Gastroesophageal sphincter (tissue), 4 donors: ENCODE measurements around the gene FANK1. TPM values are rescaled to one million over a fixed set of nuclear protein-coding genes. Genes with fewer than 3 reads are reported as not detected.

Experiments used
- ATAC-seq: fragments of 150-250 bp; one replicate; pipeline ENCODE4 v1.9.1; 2016; ENCODE audit warnings: mild to moderate bottlenecking, moderate library complexity
- H3K27ac ChIP-seq, 4 donors: fragments of 200-600 bp; sonication (generic) in 3 of 4; 1 replicate in 3 of 4; 2 replicates in 1 of 4; pipeline ENCODE4 v1.5.1; 2016 to 2019
- H3K27me3 ChIP-seq: fragments of 200-600 bp; sonication (generic); one replicate; pipeline ENCODE4 v1.5.1; 2019
- H3K36me3 ChIP-seq, 2 donors: fragments of 200-600 bp; sonication (generic); one replicate each; pipeline ENCODE4 v1.5.1; 2019; ENCODE audit warnings: control low read depth in 1 of 2
- H3K4me1 ChIP-seq, 3 donors: fragments of 200-600 bp; sonication (generic); 1 replicate in 2 of 3; 2 replicates in 1 of 3; pipeline ENCODE4 v1.5.1; 2016 to 2019; ENCODE audit warnings: control low read depth in 2 of 3
- H3K4me3 ChIP-seq, 2 donors: fragments of 200-600 bp; sonication (generic); one replicate each; pipeline ENCODE4 v1.5.1; 2019; ENCODE audit warnings: mild to moderate bottlenecking in 1 of 2, moderate library complexity in 1 of 2
- H3K9me3 ChIP-seq, 3 donors: fragments of 200-600 bp; sonication (generic); one replicate each; pipeline ENCODE4 v1.5.1; 2017 to 2019; ENCODE audit warnings: control low read depth in 2 of 3
- CTCF ChIP-seq, 4 experiments: fragments of 200-600 bp in 2 of 4; fragments of 450-650 bp in 2 of 4; sonication (generic) in 1 of 4; IDR thresholded peaks; one replicate each; pipeline ENCODE4 v1.5.1; 2017 to 2019; ENCODE audit warnings: antibody characterized with exemption in 4 of 4, mild to moderate bottlenecking in 2 of 4, moderate library complexity in 2 of 4
- EP300 ChIP-seq: sonication (generic); formaldehyde crosslinking; IDR thresholded peaks from one replicate; pipeline ENCODE4 v1.6.1; 2017; ENCODE audit warnings: antibody characterized with exemption, mild to moderate bottlenecking
- POLR2A ChIP-seq, 2 donors: fragments of 450-650 bp; IDR thresholded peaks; one replicate each; pipeline ENCODE4 v1.6.1; 2017; ENCODE audit warnings: antibody characterized with exemption in 2 of 2, mild to moderate bottlenecking in 2 of 2, moderate library complexity in 1 of 2
- POLR2AphosphoS5 ChIP-seq: sonication (generic); formaldehyde crosslinking; IDR thresholded peaks from one replicate; pipeline ENCODE4 v1.6.1; 2017; ENCODE audit warnings: antibody characterized with exemption
- WGBS, 2 donors: methylation state at CpG; one replicate each; pipeline ENCODE4 v1.1.5; 2018; ENCODE audit warnings: low coverage in 1 of 2; 5-methylcytosine and 5-hydroxymethylcytosine counted together
- total RNA-seq, 4 donors: library from RNA; depleted of rRNA; stranded (reverse); fragments of >200 nt; gene quantifications; one replicate each; pipeline ENCODE4 v1.1.0, GENCODE V29; 2016

Gene FANK1
- total RNA-seq, 4 donors from 2014 or later = 0.81 to 1.7 (median 0.93) TPM; not detected in 1

GRCh38 chr10:125990974-125991373 lies 94.6 kb downstream of the FANK1 start:
- no peak for TF ChIP-seq POLR2A (IDR thresholded peaks at IDR 0.05)
- TF ChIP-seq EP300 = no peak
- TF ChIP-seq POLR2AphosphoS5 = no peak
- TF ChIP-seq CTCF (IDR thresholded peaks at IDR 0.05) = no peak
- Histone ChIP-seq H3K27ac (no peak overlapping the region), H3K4me1 (no peaks in the 10 kb centered on the region), H3K36me3 (no peaks in the 10 kb centered on the region), H3K9me3 (no peaks in the 10 kb centered on the region), H3K4me3 (no peak overlapping the region), H3K27me3 (no peaks in the 10 kb centered on the region)
- ATAC-seq = no peak
- WGBS, 2 donors = 100% methylated on average over 1 of the region's 2 CpGs; no CpG with 5 or more reads in 1 of the 2 donors

GRCh38 chr10:125991392-125991791 lies 95.0 kb downstream of the FANK1 start:
- no peaks in the 10 kb centered on the region for H3K27me3 ChIP-seq
- no peak for ATAC-seq
- H3K4me1 ChIP-seq = no peaks in the 10 kb centered on the region
- H3K9me3 ChIP-seq = no peaks in the 10 kb centered on the region
- no peaks in the 10 kb centered on the region for H3K36me3 ChIP-seq
- no peak overlapping the region for H3K4me3 ChIP-seq
- TF ChIP-seq EP300 = no peak
- TF ChIP-seq POLR2A (IDR thresholded peaks at IDR 0.05) = no peak
- no peak for TF ChIP-seq CTCF (IDR thresholded peaks at IDR 0.05)
- no peak for TF ChIP-seq POLR2AphosphoS5
- no peak overlapping the region for H3K27ac ChIP-seq
- 94 to 100% methylated on average over 1 of the region's 1 CpG for WGBS, 2 donors

- Histone ChIP-seq H3K9me3 (no peaks in the 10 kb centered on the region), H3K27ac (no peak overlapping the region), H3K27me3 (no peaks in the 10 kb centered on the region), H3K4me1 (no peaks in the 10 kb centered on the region), H3K4me3 (no peak overlapping the region), H3K36me3 (no peaks in the 10 kb centered on the region)
- no peak for ATAC-seq
- WGBS, 2 donors = 67 to 73% methylated on average over 3 to 5 of the region's 7 CpGs
- TF ChIP-seq POLR2A (IDR thresholded peaks at IDR 0.05) = no peak
- no peak for TF ChIP-seq CTCF (IDR thresholded peaks at IDR 0.05)
- TF ChIP-seq POLR2AphosphoS5 = no peak
- TF ChIP-seq EP300 = no peak
Measured at GRCh38 chr10:125992254-125992653, 95.9 kb downstream of the FANK1 start.

- TF ChIP-seq POLR2AphosphoS5 = no peak
- TF ChIP-seq CTCF (IDR thresholded peaks at IDR 0.05) = no peak
- TF ChIP-seq POLR2A (IDR thresholded peaks at IDR 0.05) = no peak
- no peak for TF ChIP-seq EP300
- 89 to 97% methylated on average over 4 to 6 of the region's 6 CpGs for WGBS, 2 donors
Measured at GRCh38 chr10:125994601-125995000, 98.2 kb downstream of the FANK1 start.

GRCh38 chr10:125995726-125996304 lies 99.5 kb downstream of the FANK1 start:
- Histone ChIP-seq H3K27me3 (no peaks in the 10 kb centered on the region), H3K36me3 (no peaks in the 10 kb centered on the region), H3K27ac (no peak overlapping the region), H3K4me1 (no peaks in the 10 kb centered on the region), H3K9me3 (no peaks in the 10 kb centered on the region), H3K4me3 (no peak overlapping the region)
- 94 to 98% methylated on average over 6 to 9 of the region's 9 CpGs for WGBS, 2 donors
- TF ChIP-seq EP300 (no peak), POLR2A (IDR thresholded peaks at IDR 0.05) (no peak), CTCF (IDR thresholded peaks at IDR 0.05) (no peak), POLR2AphosphoS5 (no peak)
- no peak for ATAC-seq

More at GRCh38 chr10:125994601-125995000, 98.2 kb downstream of the FANK1 start:
- Histone ChIP-seq H3K4me1 (no peaks in the 10 kb centered on the region), H3K36me3 (no peaks in the 10 kb centered on the region), H3K9me3 (no peaks in the 10 kb centered on the region), H3K27ac (no peak overlapping the region), H3K27me3 (no peaks in the 10 kb centered on the region), H3K4me3 (no peak overlapping the region)
- ATAC-seq = no peak
